ENCODE results near the gene CELF2.

CELF2 gene

GRCh38 chr10:11023009-11023953, 5.6 kb downstream of the CELF2 start:
- no peak for DNase-seq

GRCh38 chr10:11024596-11024995, 6.9 kb downstream of the CELF2 start:
- DNase-seq: no peak

GRCh38 chr10:11025978-11026377, 8.3 kb downstream of the CELF2 start:
- no peak for DNase-seq

- DNase-seq: no peak
These were observed 9.1 kb downstream of the CELF2 start for GRCh38 chr10:11026773-11027172.

GRCh38 chr10:11034762-11035161, 17.1 kb downstream of the CELF2 start:
- DNase-seq: no peak

GRCh38 chr10:11035301-11035991, 17.8 kb downstream of the CELF2 start:
- DNase-seq: no peak

- no peak for DNase-seq
These were observed 18.8 kb downstream of the CELF2 start for GRCh38 chr10:11036424-11037011.

GRCh38 chr10:11037991-11038390, 20.3 kb downstream of the CELF2 start:
- no peak for DNase-seq

- no peak for DNase-seq
These were observed 24.7 kb downstream of the CELF2 start for GRCh38 chr10:11042357-11042756.

- no peak for DNase-seq
These were observed 25.4 kb downstream of the CELF2 start for GRCh38 chr10:11043039-11043438.

- no peak for DNase-seq
These were observed 25.9 kb downstream of the CELF2 start for GRCh38 chr10:11043446-11044127.

GRCh38 chr10:11045487-11045886, 27.8 kb downstream of the CELF2 start:
- no peak for DNase-seq

GRCh38 chr10:11045995-11046775, 28.5 kb downstream of the CELF2 start:
- DNase-seq: no peak

GRCh38 chr10:11046776-11047160, 29.1 kb downstream of the CELF2 start:
- no peak for DNase-seq

- no peak for DNase-seq
These were observed 31.1 kb downstream of the CELF2 start for GRCh38 chr10:11048707-11049278.

GRCh38 chr10:11049806-11050205, 32.1 kb downstream of the CELF2 start:
- DNase-seq: no peak

GRCh38 chr10:11050301-11051287, 32.9 kb downstream of the CELF2 start:
- no peak for DNase-seq

- DNase-seq: no peak
These were observed 39.3 kb downstream of the CELF2 start for GRCh38 chr10:11057018-11057417.

GRCh38 chr10:11057448-11057847, 39.8 kb downstream of the CELF2 start:
- DNase-seq: no peak

- DNase-seq: no peak
These were observed 40.3 kb downstream of the CELF2 start for GRCh38 chr10:11057994-11058393.

- no peak for DNase-seq
These were observed 41.3 kb downstream of the CELF2 start for GRCh38 chr10:11058965-11059364.

Measured in NCI-H2081 treated with DMSO at 0.1 percent for 48 hours (cell line).